Mesendoderm (in vitro differentiated cells): Measurements from ENCODE around the gene ODAD4.

Source experiments
- DNase-seq: peaks from one replicate; pipeline ENCODE4 v3.0.0; 2013
- H2AK5ac ChIP-seq: 2 replicates; pipeline ENCODE4 v1.6.1; 2013; ENCODE audit warnings: low read length, inconsistent platforms
- H2BK120ac ChIP-seq: 2 replicates; pipeline ENCODE4 v1.6.1; 2013; ENCODE audit warnings: low read depth, mild to moderate bottlenecking, low read length, moderate library complexity, mixed read lengths
- H2BK15ac ChIP-seq: replicated peaks from 2 replicates; pipeline ENCODE4 v1.6.1; 2013; ENCODE audit warnings: low read depth, mild to moderate bottlenecking, moderate library complexity
- H2BK5ac ChIP-seq: 2 replicates; pipeline ENCODE4 v1.6.1; 2013; ENCODE audit warnings: low read length, inconsistent platforms
- H3K18ac ChIP-seq: 2 replicates; pipeline ENCODE4 v1.6.1; 2013; ENCODE audit warnings: mild to moderate bottlenecking, low read length, mixed read lengths
- H3K23ac ChIP-seq: one replicate; pipeline ENCODE4 v1.6.1; 2013; ENCODE audit warnings: low read length
- H3K27ac ChIP-seq: 2 replicates; pipeline ENCODE4 v1.5.1; 2013; ENCODE audit warnings: low read depth, mild to moderate bottlenecking, inconsistent platforms, low read length, moderate library complexity
- H3K27me3 ChIP-seq: 2 replicates; pipeline ENCODE4 v1.6.1; 2013; ENCODE audit warnings: low read length, control low read depth, mild to moderate bottlenecking, inconsistent platforms; ENCODE audit not compliant: insufficient read depth, poor library complexity
- H3K36me3 ChIP-seq: 2 replicates; pipeline ENCODE4 v1.6.1; 2013; ENCODE audit warnings: low read length, inconsistent platforms; ENCODE audit not compliant: control insufficient read depth, insufficient read depth
- H3K4ac ChIP-seq: one replicate; pipeline ENCODE4 v1.6.1; 2013; ENCODE audit warnings: low read depth, mild to moderate bottlenecking, low read length, moderate library complexity
- H3K4me1 ChIP-seq: 2 replicates; pipeline ENCODE4 v1.6.1; 2013; ENCODE audit warnings: low read depth, low read length, inconsistent platforms; ENCODE audit not compliant: control insufficient read depth
- H3K4me2 ChIP-seq: 2 replicates; pipeline ENCODE4 v1.6.1; 2013; ENCODE audit warnings: low read length
- H3K4me3 ChIP-seq: 2 replicates; pipeline ENCODE4 v1.5.1; 2013; ENCODE audit warnings: mild to moderate bottlenecking, low read length
- H3K56ac ChIP-seq: one replicate; pipeline ENCODE4 v1.6.1; 2013; ENCODE audit warnings: low read length
- H3K79me1 ChIP-seq: 2 replicates; pipeline ENCODE4 v1.6.1; 2013; ENCODE audit warnings: low read length, inconsistent platforms
- H3K79me2 ChIP-seq: 2 replicates; pipeline ENCODE4 v1.6.1; 2013; ENCODE audit warnings: mild to moderate bottlenecking, low read length; ENCODE audit not compliant: control insufficient read depth, insufficient read depth
- H3K9ac ChIP-seq: 2 replicates; pipeline ENCODE4 v1.6.1; 2013; ENCODE audit warnings: low read length, inconsistent platforms
- H4K5ac ChIP-seq: one replicate; pipeline ENCODE4 v1.6.1; 2013; ENCODE audit warnings: low read length
- H4K8ac ChIP-seq: one replicate; pipeline ENCODE4 v1.6.1; 2013; ENCODE audit warnings: low read depth, mild to moderate bottlenecking, control low read depth, low read length, moderate library complexity
- WGBS: extraction: QIAGEN DNeasy Blood & Tissue Kit; methylation state at CpG from one replicate; pipeline ENCODE4 v1.1.7; 2013; ENCODE audit warnings: low lambda C conversion rate, missing lambda C conversion rate; ENCODE audit not compliant: insufficient coverage; ENCODE audit errors: extremely low coverage; 5-methylcytosine and 5-hydroxymethylcytosine counted together

ODAD4 gene

DNA sequence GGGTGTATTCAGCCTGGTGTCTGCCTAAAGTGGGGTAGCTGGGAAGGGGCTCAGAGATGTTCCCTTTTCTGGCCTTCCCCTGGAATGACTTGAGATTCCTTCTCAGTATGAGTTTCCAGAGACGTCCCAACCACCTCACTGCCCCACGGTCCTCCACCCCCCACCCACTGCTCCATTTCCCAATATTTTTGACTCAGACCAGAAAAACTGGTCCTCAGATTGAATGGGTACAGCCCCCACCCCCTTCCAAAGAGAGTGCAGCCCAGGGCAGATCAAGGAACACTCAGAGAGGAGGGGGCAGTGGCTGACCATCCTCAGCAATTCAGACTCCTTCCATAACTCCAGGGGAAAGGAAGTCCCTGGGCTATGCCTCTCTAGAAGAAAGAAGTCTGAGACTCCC lies 14.9 kb upstream of the ODAD4 start:
- peaks cover 77% of the 10 kb centered on the region for H3K79me2 ChIP-seq
- no peaks in the 10 kb centered on the region for H3K27me3 ChIP-seq
- no peak overlapping the region for H3K4ac ChIP-seq
- no peak overlapping the region for H3K4me3 ChIP-seq
- H2BK15ac ChIP-seq, result no peak overlapping the region
- no peak overlapping the region for H2BK120ac ChIP-seq
- peak overlapping the region; percentile 39 for H2AK5ac ChIP-seq
- H3K9ac ChIP-seq, result peak overlapping the region; percentile 60
- H4K5ac ChIP-seq, result no peak overlapping the region
- peaks cover 43% of the 10 kb centered on the region for H3K4me1 ChIP-seq
- H4K8ac ChIP-seq, result no peak overlapping the region
- peaks cover 34% of the 10 kb centered on the region for H3K79me1 ChIP-seq
- H3K27ac ChIP-seq, result peak overlapping the region; percentile 25
- peaks cover 19% of the 10 kb centered on the region for H3K36me3 ChIP-seq
- peak overlapping the region; percentile 75 for H3K56ac ChIP-seq
- peak overlapping the region; percentile 61 for H3K4me2 ChIP-seq
- H3K18ac ChIP-seq, result no peak overlapping the region
- no peak overlapping the region for H3K23ac ChIP-seq
- no peak for DNase-seq
- WGBS, result no CpG with 5 or more reads among the region's 2 CpGs
- H2BK5ac ChIP-seq, result peak overlapping the region; percentile 49

DNA sequence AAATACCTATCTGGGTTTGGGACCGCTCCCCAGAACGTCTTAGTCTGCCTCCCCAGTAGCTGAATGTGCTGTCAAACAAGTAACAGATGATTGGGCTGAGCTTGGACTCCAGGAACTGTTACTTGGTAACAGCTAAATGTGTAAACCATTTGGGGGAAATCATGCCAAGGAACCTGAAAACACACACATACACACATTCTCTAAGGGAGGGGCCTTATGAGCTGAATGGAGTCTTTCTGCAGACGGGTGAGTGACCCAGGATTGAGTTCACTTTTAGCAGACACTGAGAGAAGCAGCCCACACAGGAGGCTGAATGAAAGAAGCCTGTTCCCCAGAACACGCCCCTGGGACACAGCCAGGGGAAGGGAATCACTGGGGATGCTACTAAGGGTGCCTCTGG lies 13.2 kb upstream of the ODAD4 start:
- Histone ChIP-seq H3K27ac (no peak overlapping the region), H2BK120ac (no peak overlapping the region), H2BK5ac (no peak overlapping the region), H3K4me2 (peak overlapping the region; percentile 70), H3K56ac (peak overlapping the region; percentile 98), H2AK5ac (no peak overlapping the region), H4K5ac (no peak overlapping the region), H3K4me1 (peaks cover 43% of the 10 kb centered on the region), H3K23ac (no peak overlapping the region), H3K18ac (no peak overlapping the region), H3K4me3 (peak overlapping the region; percentile 91), H3K36me3 (peaks cover 12% of the 10 kb centered on the region), H3K9ac (peak overlapping the region; percentile 99), H3K79me2 (peaks cover 65% of the 10 kb centered on the region), H2BK15ac (no peak overlapping the region), H3K27me3 (no peaks in the 10 kb centered on the region), H3K4ac (no peak overlapping the region), H3K79me1 (peaks cover 22% of the 10 kb centered on the region), H4K8ac (no peak overlapping the region)
- WGBS, result no CpG with 5 or more reads among the region's 4 CpGs
- DNase-seq, result no peak

DNA sequence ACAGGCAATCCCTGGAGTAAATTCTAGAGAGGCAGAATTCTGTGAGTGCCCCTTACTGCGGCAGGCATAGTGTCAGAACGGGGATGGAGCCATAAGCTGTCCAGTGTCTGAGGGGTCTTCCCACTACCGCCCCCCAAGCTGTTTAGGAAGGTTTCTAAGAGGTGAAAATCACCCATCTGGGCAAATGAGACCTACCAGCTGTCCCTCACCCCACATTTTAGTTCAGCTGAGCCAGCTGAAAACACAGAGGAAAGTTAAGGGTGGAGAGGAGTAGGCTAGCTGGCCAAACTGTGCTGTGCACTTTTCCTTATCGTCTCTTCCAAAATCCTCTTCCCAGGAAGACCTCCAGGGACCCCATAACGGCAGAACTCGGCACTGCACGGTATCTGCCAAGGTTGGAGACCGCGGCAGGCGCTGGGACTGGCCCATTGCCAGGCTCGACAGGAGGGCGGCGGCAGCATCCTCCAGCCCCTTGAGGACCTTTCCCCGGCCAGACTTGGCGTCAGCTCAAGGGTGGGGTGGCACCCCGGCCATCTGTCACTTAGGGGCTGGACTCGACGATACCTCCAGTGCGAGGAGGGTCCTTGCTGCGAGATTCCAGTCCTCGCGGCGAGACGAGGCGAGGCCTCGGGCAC lies 12.6 kb upstream of the ODAD4 start:
- H3K27me3 ChIP-seq, result no peaks in the 10 kb centered on the region
- peak overlapping the region; percentile 91 for H3K4me3 ChIP-seq
- H3K23ac ChIP-seq, result peak overlapping the region; percentile 99
- peak overlapping the region; percentile 99 for H3K9ac ChIP-seq
- H2BK15ac ChIP-seq, result no peak overlapping the region
- H3K79me1 ChIP-seq, result peaks cover 17% of the 10 kb centered on the region
- peak overlapping the region; percentile 91 for H2BK5ac ChIP-seq
- no peak for DNase-seq
- peaks cover 59% of the 10 kb centered on the region for H3K79me2 ChIP-seq
- WGBS, result no CpG with 5 or more reads among the region's 26 CpGs
- peak overlapping the region; percentile 98 for H3K56ac ChIP-seq
- no peak overlapping the region for H2BK120ac ChIP-seq
- H2AK5ac ChIP-seq, result no peak overlapping the region
- H3K27ac ChIP-seq, result peak overlapping the region; percentile 89
- peak overlapping the region; percentile 70 for H3K4me2 ChIP-seq
- peaks cover 7% of the 10 kb centered on the region for H3K36me3 ChIP-seq
- H4K5ac ChIP-seq, result no peak overlapping the region
- peak overlapping the region; percentile 85 for H3K18ac ChIP-seq
- H4K8ac ChIP-seq, result no peak overlapping the region
- H3K4ac ChIP-seq, result peak overlapping the region; percentile 95
- H3K4me1 ChIP-seq, result peaks cover 41% of the 10 kb centered on the region

DNA sequence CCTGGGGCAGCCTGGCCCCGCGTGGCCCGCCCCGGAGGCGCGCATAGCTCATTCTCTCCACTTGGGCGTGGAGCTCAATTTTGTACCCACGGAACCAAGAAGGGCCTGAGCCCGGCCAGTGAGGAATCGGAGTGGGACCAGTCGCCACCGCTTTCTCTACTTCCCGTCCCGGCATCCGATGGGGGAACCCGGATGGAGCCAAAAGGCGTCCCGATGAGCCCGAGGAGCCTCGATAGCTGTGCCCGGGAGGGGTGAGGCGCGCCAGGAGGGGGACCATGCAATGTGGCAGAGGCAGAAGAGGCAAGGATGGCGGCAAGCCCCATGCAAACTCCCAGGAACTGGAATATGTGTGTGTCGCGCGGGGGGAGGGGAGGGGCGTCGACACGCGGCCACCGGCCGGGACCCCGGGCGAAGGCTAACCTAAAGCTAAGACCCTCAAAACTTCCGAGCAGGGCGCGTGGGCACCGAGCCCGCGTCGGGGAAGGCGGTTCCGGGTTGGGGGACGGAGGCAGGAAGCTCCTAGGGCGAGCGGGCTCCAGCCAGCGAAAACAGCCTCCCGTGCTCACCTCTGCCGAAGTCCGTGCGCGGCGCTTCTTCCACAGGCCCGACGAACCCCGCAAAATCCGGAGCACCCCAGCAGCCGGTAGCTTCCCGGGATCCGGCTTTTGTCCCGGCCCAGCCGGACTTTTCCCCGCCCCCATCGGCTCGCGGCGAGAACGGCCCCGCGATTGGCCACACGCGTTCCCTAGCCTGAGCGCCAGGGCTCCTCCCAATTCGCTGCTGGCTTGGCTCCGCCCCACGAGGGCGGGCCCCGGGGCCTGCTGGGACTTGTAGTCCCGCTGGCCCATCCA lies 11.9 kb upstream of the ODAD4 start, which contains the start of gene ACLY:
Gene ACLY, minus strand, starts transcription at position 638 of the 851 bp plus-strand sequence. CDS start 5,078 bp downstream, outside the sequence.
- Histone ChIP-seq H4K8ac (no peak within 1 kb of the TSS), H4K5ac (no peak within 1 kb of the TSS), H2BK15ac (no peak within 1 kb of the TSS), H3K23ac (peak within 1 kb of the TSS; percentile 99), H3K4ac (peak within 1 kb of the TSS; percentile 95), H3K79me2 (peaks cover 52% of the 10 kb centered on the region), H2AK5ac (peak within 1 kb of the TSS; percentile 52), H3K79me1 (peaks cover 10% of the 10 kb centered on the region), H3K36me3 (peaks cover 1% of the 10 kb centered on the region), H3K18ac (peak within 1 kb of the TSS; percentile 85), H3K4me1 (peaks cover 36% of the 10 kb centered on the region), H3K9ac (peak within 1 kb of the TSS; percentile 99), H3K27me3 (no peaks in the 10 kb centered on the region), H3K4me2 (peak within 1 kb of the TSS; percentile 88), H3K56ac (peak within 1 kb of the TSS; percentile 98), H2BK5ac (peak within 1 kb of the TSS; percentile 98), H2BK120ac (peak within 1 kb of the TSS; percentile 30), H3K4me3 (peak within 1 kb of the TSS; percentile 91), H3K27ac (peak within 1 kb of the TSS; percentile 97)
- WGBS, result no CpG with 5 or more reads among the region's 80 CpGs
- peak; percentile 52 for DNase-seq

DNA sequence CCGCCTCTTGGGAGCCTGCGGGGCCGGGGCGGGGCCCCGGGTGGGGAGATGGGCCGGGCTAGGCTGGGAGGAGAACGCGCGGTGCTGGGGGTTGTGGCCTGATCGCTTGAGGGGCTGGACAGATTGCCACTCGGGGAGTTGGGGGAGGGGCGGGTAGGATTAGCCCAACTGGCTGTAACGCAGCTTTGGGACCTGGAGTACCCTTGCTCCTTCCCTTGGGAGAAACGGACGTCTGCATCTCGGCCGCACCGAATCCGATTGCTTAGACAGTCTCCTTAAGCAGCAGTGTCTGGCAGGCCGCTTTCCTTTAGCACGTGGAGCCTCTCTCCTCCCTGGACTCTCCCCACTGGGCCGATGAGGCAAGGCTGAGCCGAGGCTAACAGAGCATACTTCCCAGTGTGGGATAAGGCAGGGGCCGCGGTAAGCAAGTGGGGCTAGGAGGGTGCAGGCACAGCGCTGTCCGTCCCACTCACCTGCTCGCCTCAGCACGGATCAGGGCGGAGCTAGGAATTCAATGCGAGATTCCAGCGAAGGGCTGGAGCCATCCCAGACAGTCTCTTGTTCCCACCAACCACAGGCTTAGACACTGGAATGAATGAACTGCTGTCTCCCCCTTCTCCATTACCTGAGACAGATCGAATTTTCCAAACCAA lies 11.1 kb upstream of the ODAD4 start:
- H2BK5ac ChIP-seq, result peak overlapping the region; percentile 98
- H3K79me1 ChIP-seq, result peaks cover 8% of the 10 kb centered on the region
- no peak overlapping the region for H4K5ac ChIP-seq
- peak overlapping the region; percentile 88 for H3K4me2 ChIP-seq
- DNase-seq, result peak; percentile 99
- peak overlapping the region; percentile 98 for H3K56ac ChIP-seq
- H2BK120ac ChIP-seq, result no peak overlapping the region
- WGBS, result no CpG with 5 or more reads among the region's 33 CpGs
- no peaks in the 10 kb centered on the region for H3K36me3 ChIP-seq
- peak overlapping the region; percentile 87 for H3K9ac ChIP-seq
- H3K4me1 ChIP-seq, result peaks cover 31% of the 10 kb centered on the region
- no peaks in the 10 kb centered on the region for H3K27me3 ChIP-seq
- H4K8ac ChIP-seq, result no peak overlapping the region
- H3K4ac ChIP-seq, result peak overlapping the region; percentile 89
- H3K23ac ChIP-seq, result peak overlapping the region; percentile 91
- peaks cover 44% of the 10 kb centered on the region for H3K79me2 ChIP-seq
- no peak overlapping the region for H2AK5ac ChIP-seq
- H3K18ac ChIP-seq, result peak overlapping the region; percentile 82
- peak overlapping the region; percentile 35 for H3K4me3 ChIP-seq
- peak overlapping the region; percentile 97 for H3K27ac ChIP-seq
- no peak overlapping the region for H2BK15ac ChIP-seq
